WTC11 (cell line): ENCODE results near the gene KCNMA1. TPM values are rescaled to one million over a fixed set of nuclear protein-coding genes. Genes with fewer than 3 reads are reported as not detected.

Experiments used
- ATAC-seq: fragments of 200-7000 bp; cut with Tn5 transposase; 2 replicates; pipeline ENCODE4 v1.10.0; 2021; ENCODE audit warnings: mild to moderate bottlenecking, moderate library complexity
- CTCF ChIA-PET: fragments of 300-600 bp; sonication (Branson Sonifier 250); formaldehyde crosslinking; loops from one replicate; lab custom pipeline; 2021; ENCODE audit warnings: antibody characterized with exemption; lab: Charles Lee
- POLR2A ChIA-PET: fragments of 350-600 bp; sonication (Branson Sonifier 250); formaldehyde crosslinking; loops from one replicate; lab custom pipeline; 2021; ENCODE audit warnings: antibody characterized with exemption; lab: Charles Lee
- DNase-seq: peaks from one replicate; pipeline ENCODE4 v3.0.0; 2021; ENCODE audit warnings: low spot score
- H3K27ac Mint-ChIP-seq: 2 replicates; pipeline ENCODE4 v1.8.0; 2021; ENCODE audit warnings: mixed read lengths
- H3K27me3 Mint-ChIP-seq: 2 replicates; pipeline ENCODE4 v1.8.0; 2021; ENCODE audit warnings: low read depth, mild to moderate bottlenecking, moderate library complexity, mixed read lengths
- H3K36me3 Mint-ChIP-seq: 2 replicates; pipeline ENCODE4 v1.8.0; 2021; ENCODE audit warnings: mixed read lengths
- H3K4me1 Mint-ChIP-seq: 2 replicates; pipeline ENCODE4 v1.8.0; 2022; ENCODE audit warnings: mixed read lengths
- H3K4me3 Mint-ChIP-seq: 2 replicates; pipeline ENCODE4 v1.8.0; 2021; ENCODE audit warnings: mild to moderate bottlenecking, moderate library complexity, mixed read lengths
- H3K9me3 Mint-ChIP-seq: 2 replicates; pipeline ENCODE4 v1.8.0; 2021; ENCODE audit warnings: mixed read lengths
- NR1H2 ChIP-seq: sonication (generic); formaldehyde crosslinking; IDR thresholded peaks from 2 replicates; pipeline ENCODE4 v1.9.0; 2021; ENCODE audit warnings: mild to moderate bottlenecking, moderate library complexity, missing genetic modification reagents
- NR3C1 ChIP-seq: sonication (generic); formaldehyde crosslinking; conservative IDR thresholded peaks from 2 replicates; pipeline ENCODE4 v1.8.1; 2023; ENCODE audit warnings: low read depth, mild to moderate bottlenecking, missing genetic modification reagents
- PRRX2 ChIP-seq: fragments of 250-450 bp; sonication (Bioruptor Pico); IDR thresholded peaks from 2 replicates; pipeline ENCODE4 v1.8.0; 2021; ENCODE audit warnings: mild to moderate bottlenecking
- SP1 ChIP-seq: sonication (generic); formaldehyde crosslinking; conservative IDR thresholded peaks from 2 replicates; pipeline ENCODE4 v1.8.1; 2022; ENCODE audit warnings: missing genetic modification reagents
- TCF7 ChIP-seq: sonication (generic); formaldehyde crosslinking; IDR thresholded peaks from 2 replicates; pipeline ENCODE4 v1.8.0; 2022; ENCODE audit warnings: mild to moderate bottlenecking, low read depth, missing genetic modification reagents, moderate library complexity
- ZBTB21 ChIP-seq: sonication (generic); formaldehyde crosslinking; IDR thresholded peaks from 2 replicates; pipeline ENCODE4 v1.8.1; 2023; ENCODE audit warnings: mild to moderate bottlenecking, missing genetic modification reagents, borderline replicate concordance
- ZNF219 ChIP-seq: sonication (generic); formaldehyde crosslinking; IDR thresholded peaks from 2 replicates; pipeline ENCODE4 v1.8.0; 2023; ENCODE audit warnings: missing genetic modification reagents, mild to moderate bottlenecking, borderline replicate concordance
- ZNF232 ChIP-seq: sonication (generic); formaldehyde crosslinking; IDR thresholded peaks from 2 replicates; pipeline ENCODE4 v1.8.0; 2022; ENCODE audit warnings: mild to moderate bottlenecking, missing genetic modification reagents
- total RNA-seq: library from RNA; stranded (reverse); gene quantifications from 3 replicates; pipeline ENCODE4 v1.2.3, GENCODE V29; 2021
- TF ChIP-seq, protein P1 (sequence below): sonication (generic); formaldehyde crosslinking; IDR thresholded peaks from 2 replicates; pipeline ENCODE4 v1.8.0; 2022; ENCODE audit warnings: mild to moderate bottlenecking, missing genetic modification reagents
- TF ChIP-seq, protein P2 (sequence below): fragments of 250-450 bp; sonication (Bioruptor Pico); conservative IDR thresholded peaks from 2 replicates; pipeline ENCODE4 v1.9.0; 2021; ENCODE audit warnings: mild to moderate bottlenecking
- TF ChIP-seq, protein P3 (sequence below): sonication (generic); formaldehyde crosslinking; IDR thresholded peaks from 2 replicates; pipeline ENCODE4 v1.8.0; 2022; ENCODE audit warnings: missing genetic modification reagents
- TF ChIP-seq, protein P4 (sequence below): sonication (generic); formaldehyde crosslinking; IDR thresholded peaks from 2 replicates; pipeline ENCODE4 v1.8.0; 2022; ENCODE audit warnings: mild to moderate bottlenecking, missing genetic modification reagents
- TF ChIP-seq, protein P5 (sequence below): fragments of 250-450 bp; sonication (Bioruptor Pico); IDR thresholded peaks from 2 replicates; pipeline ENCODE4 v1.9.0; 2021; ENCODE audit warnings: mild to moderate bottlenecking
- TF ChIP-seq, protein P6 (sequence below): fragments of 250-450 bp; sonication (Bioruptor Pico); IDR thresholded peaks from 2 replicates; pipeline ENCODE4 v1.9.0; 2021; ENCODE audit warnings: mild to moderate bottlenecking
- TF ChIP-seq, protein P7 (sequence below): sonication (generic); formaldehyde crosslinking; IDR thresholded peaks from 2 replicates; pipeline ENCODE4 v1.8.1; 2023; ENCODE audit warnings: mild to moderate bottlenecking, missing genetic modification reagents, borderline replicate concordance
- TF ChIP-seq, protein P8 (sequence below): sonication (generic); formaldehyde crosslinking; conservative IDR thresholded peaks from 2 replicates; pipeline ENCODE4 v1.8.1; 2022; ENCODE audit warnings: mild to moderate bottlenecking, missing genetic modification reagents

KCNMA1 gene
- total RNA-seq, 1 experiment from 2014 or later = 7.3 TPM

DNA sequence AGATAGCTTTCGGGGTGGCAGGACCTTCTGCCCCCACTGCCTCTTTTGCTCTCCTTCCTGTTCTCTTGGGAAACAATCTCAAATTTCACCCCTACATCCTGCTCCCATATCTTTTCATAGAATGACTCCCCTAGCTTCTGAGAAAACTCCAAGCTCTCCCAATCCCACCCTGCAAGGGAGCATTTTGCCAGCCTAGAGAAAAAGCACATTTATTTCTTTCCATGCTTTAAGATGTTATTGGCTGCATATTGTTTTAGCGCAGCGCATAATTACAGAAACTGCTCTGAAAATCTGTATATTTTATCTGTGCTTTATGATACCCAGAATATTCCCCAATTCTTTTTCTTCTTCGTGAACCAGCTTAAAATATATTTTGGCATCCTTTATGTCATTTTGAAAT is 601.3 kb downstream of the KCNMA1 start (continued):
- TF ChIP-seq, protein P1, sequence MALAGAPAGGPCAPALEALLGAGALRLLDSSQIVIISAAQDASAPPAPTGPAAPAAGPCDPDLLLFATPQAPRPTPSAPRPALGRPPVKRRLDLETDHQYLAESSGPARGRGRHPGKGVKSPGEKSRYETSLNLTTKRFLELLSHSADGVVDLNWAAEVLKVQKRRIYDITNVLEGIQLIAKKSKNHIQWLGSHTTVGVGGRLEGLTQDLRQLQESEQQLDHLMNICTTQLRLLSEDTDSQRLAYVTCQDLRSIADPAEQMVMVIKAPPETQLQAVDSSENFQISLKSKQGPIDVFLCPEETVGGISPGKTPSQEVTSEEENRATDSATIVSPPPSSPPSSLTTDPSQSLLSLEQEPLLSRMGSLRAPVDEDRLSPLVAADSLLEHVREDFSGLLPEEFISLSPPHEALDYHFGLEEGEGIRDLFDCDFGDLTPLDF = no peak
- TF ChIP-seq NR3C1 (CRISPR knock-in tag) = no peak
- TF ChIP-seq, protein P2, sequence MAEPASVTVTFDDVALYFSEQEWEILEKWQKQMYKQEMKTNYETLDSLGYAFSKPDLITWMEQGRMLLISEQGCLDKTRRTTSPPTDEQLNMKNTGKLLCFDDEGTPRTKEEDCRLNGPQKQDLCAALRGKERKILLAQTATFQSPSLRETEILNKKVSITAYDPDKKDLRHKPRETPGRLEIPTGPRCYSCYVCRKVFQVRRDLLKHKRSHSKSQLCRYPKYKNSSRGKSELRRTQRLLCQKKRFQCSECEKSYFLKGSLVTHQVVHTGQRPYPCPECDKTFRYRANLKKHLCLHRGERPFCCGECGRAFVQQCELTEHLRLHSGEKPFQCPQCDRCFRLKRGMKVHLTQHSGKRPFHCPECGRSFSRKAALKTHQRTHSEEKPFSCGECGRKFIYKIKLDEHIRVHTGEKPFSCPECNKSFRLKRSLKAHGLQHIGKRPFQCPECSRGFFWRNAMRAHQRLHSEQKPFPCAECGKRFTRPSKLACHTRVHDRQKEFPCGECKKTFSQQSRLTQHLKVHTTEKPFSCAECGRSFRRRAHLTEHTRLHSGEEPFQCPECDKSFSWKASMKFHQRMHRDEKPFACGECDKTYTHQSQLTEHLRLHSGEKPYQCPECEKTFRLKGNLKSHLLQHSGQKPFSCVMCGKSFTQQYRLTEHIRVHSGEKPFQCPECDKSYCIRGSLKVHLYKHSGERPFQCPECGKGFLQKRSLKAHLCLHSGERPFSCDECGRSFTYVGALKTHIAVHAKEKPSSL (CRISPR knock-in tag) = no peak
- no peak for TF ChIP-seq ZBTB21 (CRISPR knock-in tag)
- TF ChIP-seq, protein P3, sequence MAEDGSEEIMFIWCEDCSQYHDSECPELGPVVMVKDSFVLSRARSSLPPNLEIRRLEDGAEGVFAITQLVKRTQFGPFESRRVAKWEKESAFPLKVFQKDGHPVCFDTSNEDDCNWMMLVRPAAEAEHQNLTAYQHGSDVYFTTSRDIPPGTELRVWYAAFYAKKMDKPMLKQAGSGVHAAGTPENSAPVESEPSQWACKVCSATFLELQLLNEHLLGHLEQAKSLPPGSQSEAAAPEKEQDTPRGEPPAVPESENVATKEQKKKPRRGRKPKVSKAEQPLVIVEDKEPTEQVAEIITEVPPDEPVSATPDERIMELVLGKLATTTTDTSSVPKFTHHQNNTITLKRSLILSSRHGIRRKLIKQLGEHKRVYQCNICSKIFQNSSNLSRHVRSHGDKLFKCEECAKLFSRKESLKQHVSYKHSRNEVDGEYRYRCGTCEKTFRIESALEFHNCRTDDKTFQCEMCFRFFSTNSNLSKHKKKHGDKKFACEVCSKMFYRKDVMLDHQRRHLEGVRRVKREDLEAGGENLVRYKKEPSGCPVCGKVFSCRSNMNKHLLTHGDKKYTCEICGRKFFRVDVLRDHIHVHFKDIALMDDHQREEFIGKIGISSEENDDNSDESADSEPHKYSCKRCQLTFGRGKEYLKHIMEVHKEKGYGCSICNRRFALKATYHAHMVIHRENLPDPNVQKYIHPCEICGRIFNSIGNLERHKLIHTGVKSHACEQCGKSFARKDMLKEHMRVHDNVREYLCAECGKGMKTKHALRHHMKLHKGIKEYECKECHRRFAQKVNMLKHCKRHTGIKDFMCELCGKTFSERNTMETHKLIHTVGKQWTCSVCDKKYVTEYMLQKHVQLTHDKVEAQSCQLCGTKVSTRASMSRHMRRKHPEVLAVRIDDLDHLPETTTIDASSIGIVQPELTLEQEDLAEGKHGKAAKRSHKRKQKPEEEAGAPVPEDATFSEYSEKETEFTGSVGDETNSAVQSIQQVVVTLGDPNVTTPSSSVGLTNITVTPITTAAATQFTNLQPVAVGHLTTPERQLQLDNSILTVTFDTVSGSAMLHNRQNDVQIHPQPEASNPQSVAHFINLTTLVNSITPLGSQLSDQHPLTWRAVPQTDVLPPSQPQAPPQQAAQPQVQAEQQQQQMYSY (CRISPR knock-in tag) = no peak

DNA sequence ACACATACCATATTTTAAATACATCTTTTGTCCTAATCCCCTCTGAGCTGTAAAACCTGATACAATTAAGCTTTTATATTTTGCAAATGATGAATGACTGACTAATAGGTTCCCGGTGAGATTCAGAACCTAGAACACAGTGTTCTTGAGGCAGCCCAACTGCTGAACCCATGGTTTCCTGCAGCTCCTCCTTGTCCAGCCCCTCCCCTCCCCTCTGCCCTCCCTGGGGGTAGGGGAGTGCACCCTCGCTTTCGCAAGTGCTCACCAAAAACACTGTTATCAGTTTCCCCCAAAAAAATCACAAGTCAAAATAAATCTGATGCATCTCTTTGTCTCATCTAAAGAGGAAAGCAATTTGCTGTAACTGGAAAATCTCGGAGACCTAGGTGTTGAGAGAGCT is 602.8 kb downstream of the KCNMA1 start:
- Mint-ChIP-seq H3K27ac (no peak overlapping the region), H3K9me3 (no peaks in the 10 kb centered on the region), H3K4me3 (no peak overlapping the region), H3K4me1 (peaks cover 21% of the 10 kb centered on the region), H3K36me3 (no peaks in the 10 kb centered on the region), H3K27me3 (no peaks in the 10 kb centered on the region)
- DNase-seq = no peak
- TF ChIP-seq, protein P4, sequence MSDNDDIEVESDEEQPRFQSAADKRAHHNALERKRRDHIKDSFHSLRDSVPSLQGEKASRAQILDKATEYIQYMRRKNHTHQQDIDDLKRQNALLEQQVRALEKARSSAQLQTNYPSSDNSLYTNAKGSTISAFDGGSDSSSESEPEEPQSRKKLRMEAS = no peak
- ChIA-PET CTCF (interaction anchor here (1.1 kb wide), 1 partner anchor 15 kb away, joined by 3 read pairs; no protein-coding TSS in a partner anchor), POLR2A (interaction anchor here (0.6 kb wide), 1 partner anchor 1137 kb away, joined by 5 read pairs; no protein-coding TSS in a partner anchor)
- ATAC-seq = no peak

DNA sequence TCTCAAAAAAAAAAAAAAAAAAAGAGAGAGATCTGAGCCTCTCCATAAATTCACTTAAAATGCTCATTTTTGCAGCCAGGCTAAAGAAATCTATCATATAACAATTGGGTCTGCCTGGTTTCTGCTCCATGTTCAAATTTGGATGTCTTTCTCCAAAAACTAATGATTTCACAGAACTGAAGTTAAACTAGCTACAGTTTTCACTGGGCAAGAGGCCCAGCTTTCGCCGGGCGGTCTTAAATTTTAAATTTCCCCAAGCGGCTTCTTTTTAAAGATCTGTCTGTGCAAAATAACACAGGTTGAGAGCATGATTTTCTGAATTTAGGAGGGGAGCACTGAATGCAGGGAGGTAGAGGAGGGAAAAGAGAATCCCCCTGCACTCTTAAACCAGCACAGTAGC is 603.4 kb downstream of the KCNMA1 start:
- DNase-seq (no peak), ATAC-seq (no peak)
- Mint-ChIP-seq H3K27me3 (no peaks in the 10 kb centered on the region), H3K27ac (no peak overlapping the region), H3K36me3 (no peaks in the 10 kb centered on the region), H3K4me1 (peaks cover 24% of the 10 kb centered on the region), H3K9me3 (no peaks in the 10 kb centered on the region), H3K4me3 (no peak overlapping the region)
- ChIA-PET POLR2A (interaction anchor here (0.6 kb wide), 2 partner anchors 990 to 1137 kb away, joined by 4 to 5 read pairs; no protein-coding TSS in a partner anchor), CTCF (interaction anchor here (0.7 to 1.1 kb wide), 2 partner anchors 16 to 49 kb away, joined by 3 read pairs; no protein-coding TSS in a partner anchor)
- TF ChIP-seq, protein P5, sequence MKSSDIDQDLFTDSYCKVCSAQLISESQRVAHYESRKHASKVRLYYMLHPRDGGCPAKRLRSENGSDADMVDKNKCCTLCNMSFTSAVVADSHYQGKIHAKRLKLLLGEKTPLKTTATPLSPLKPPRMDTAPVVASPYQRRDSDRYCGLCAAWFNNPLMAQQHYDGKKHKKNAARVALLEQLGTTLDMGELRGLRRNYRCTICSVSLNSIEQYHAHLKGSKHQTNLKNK (CRISPR knock-in tag) = no peak
- TF ChIP-seq, protein P1 = no peak
- TF ChIP-seq ZNF232 (CRISPR knock-in tag) (no peak), TCF7 (CRISPR knock-in tag) (no peak), NR1H2 (CRISPR knock-in tag) (no peak), ZNF219 (CRISPR knock-in tag) (no peak), PRRX2 (no peak), SP1 (no peak)
- TF ChIP-seq, protein P6, sequence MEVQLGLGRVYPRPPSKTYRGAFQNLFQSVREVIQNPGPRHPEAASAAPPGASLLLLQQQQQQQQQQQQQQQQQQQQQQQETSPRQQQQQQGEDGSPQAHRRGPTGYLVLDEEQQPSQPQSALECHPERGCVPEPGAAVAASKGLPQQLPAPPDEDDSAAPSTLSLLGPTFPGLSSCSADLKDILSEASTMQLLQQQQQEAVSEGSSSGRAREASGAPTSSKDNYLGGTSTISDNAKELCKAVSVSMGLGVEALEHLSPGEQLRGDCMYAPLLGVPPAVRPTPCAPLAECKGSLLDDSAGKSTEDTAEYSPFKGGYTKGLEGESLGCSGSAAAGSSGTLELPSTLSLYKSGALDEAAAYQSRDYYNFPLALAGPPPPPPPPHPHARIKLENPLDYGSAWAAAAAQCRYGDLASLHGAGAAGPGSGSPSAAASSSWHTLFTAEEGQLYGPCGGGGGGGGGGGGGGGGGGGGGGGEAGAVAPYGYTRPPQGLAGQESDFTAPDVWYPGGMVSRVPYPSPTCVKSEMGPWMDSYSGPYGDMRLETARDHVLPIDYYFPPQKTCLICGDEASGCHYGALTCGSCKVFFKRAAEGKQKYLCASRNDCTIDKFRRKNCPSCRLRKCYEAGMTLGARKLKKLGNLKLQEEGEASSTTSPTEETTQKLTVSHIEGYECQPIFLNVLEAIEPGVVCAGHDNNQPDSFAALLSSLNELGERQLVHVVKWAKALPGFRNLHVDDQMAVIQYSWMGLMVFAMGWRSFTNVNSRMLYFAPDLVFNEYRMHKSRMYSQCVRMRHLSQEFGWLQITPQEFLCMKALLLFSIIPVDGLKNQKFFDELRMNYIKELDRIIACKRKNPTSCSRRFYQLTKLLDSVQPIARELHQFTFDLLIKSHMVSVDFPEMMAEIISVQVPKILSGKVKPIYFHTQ = no peak
- TF ChIP-seq, protein P7, sequence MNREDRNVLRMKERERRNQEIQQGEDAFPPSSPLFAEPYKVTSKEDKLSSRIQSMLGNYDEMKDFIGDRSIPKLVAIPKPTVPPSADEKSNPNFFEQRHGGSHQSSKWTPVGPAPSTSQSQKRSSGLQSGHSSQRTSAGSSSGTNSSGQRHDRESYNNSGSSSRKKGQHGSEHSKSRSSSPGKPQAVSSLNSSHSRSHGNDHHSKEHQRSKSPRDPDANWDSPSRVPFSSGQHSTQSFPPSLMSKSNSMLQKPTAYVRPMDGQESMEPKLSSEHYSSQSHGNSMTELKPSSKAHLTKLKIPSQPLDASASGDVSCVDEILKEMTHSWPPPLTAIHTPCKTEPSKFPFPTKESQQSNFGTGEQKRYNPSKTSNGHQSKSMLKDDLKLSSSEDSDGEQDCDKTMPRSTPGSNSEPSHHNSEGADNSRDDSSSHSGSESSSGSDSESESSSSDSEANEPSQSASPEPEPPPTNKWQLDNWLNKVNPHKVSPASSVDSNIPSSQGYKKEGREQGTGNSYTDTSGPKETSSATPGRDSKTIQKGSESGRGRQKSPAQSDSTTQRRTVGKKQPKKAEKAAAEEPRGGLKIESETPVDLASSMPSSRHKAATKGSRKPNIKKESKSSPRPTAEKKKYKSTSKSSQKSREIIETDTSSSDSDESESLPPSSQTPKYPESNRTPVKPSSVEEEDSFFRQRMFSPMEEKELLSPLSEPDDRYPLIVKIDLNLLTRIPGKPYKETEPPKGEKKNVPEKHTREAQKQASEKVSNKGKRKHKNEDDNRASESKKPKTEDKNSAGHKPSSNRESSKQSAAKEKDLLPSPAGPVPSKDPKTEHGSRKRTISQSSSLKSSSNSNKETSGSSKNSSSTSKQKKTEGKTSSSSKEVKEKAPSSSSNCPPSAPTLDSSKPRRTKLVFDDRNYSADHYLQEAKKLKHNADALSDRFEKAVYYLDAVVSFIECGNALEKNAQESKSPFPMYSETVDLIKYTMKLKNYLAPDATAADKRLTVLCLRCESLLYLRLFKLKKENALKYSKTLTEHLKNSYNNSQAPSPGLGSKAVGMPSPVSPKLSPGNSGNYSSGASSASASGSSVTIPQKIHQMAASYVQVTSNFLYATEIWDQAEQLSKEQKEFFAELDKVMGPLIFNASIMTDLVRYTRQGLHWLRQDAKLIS (CRISPR knock-in tag) = no peak
- TF ChIP-seq, protein P8, sequence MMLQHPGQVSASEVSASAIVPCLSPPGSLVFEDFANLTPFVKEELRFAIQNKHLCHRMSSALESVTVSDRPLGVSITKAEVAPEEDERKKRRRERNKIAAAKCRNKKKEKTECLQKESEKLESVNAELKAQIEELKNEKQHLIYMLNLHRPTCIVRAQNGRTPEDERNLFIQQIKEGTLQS (CRISPR knock-in tag) = no peak
